Prostate gland (tissue), 2 donors: ENCODE measurements around the gene B9D2.

Experiments
- CTCF ChIP-seq, 4 experiments: fragments of 200-600 bp in 2 of 4; fragments of 450-650 bp in 2 of 4; sonication (generic) in 2 of 4; IDR thresholded peaks; 1 replicate in 3 of 4; 2 replicates in 1 of 4; pipeline ENCODE4 v1.5.1; 2016 to 2019; ENCODE audit warnings: antibody characterized with exemption in 4 of 4, mild to moderate bottlenecking in 2 of 4, moderate library complexity in 2 of 4
- POLR2A ChIP-seq: fragments of 450-650 bp; IDR thresholded peaks from one replicate; pipeline ENCODE4 v1.6.1; 2016; ENCODE audit warnings: antibody characterized with exemption, mild to moderate bottlenecking

- TF ChIP-seq CTCF (IDR thresholded peaks at IDR 0.05) = no peak
- TF ChIP-seq POLR2A = no peak
Observed at GRCh38 chr19:41357746-41358145, 6.2 kb downstream of the B9D2 start.
